Transverse colon (tissue), 4 donors: Measurements from ENCODE around the gene GATM. TPM values are rescaled to one million over a fixed set of nuclear protein-coding genes. Genes with fewer than 3 reads are reported as not detected.
"Not testable (repeated sequence)": the region's sequence is repeated elsewhere in the genome, so short reads cannot be mapped to it uniquely, and the experiment has no call there.

Experiments used
- DNase-seq: peaks from one replicate; pipeline ENCODE4 v3.0.0-alpha.2; 2019
- H3K27ac ChIP-seq, 4 donors: fragments of 200-600 bp; sonication (generic); 2 replicates each; pipeline ENCODE4 v1.5.1; 2016 to 2018; ENCODE audit warnings: inconsistent platforms in 4 of 4
- H3K27me3 ChIP-seq: fragments of 200-600 bp; sonication (generic); 2 replicates; pipeline ENCODE4 v1.5.1; 2017; ENCODE audit warnings: inconsistent platforms
- H3K36me3 ChIP-seq, 4 donors: fragments of 200-600 bp; sonication (generic); 2 replicates each; pipeline ENCODE4 v1.5.1; 2017 to 2019; ENCODE audit warnings: inconsistent platforms in 4 of 4
- H3K4me1 ChIP-seq, 4 donors: fragments of 200-600 bp; sonication (generic); 2 replicates each; pipeline ENCODE4 v1.5.1; 2017 to 2020; ENCODE audit warnings: inconsistent platforms in 4 of 4
- H3K4me3 ChIP-seq, 4 donors: fragments of 200-600 bp; sonication (generic); 1 replicate in 1 of 4; 2 replicates in 3 of 4; pipeline versions ENCODE4 v1.5.1 to v1.6.1; 2017 to 2019; ENCODE audit warnings: inconsistent platforms in 4 of 4
- H3K9me3 ChIP-seq, 2 donors: fragments of 200-600 bp; sonication (generic); 2 replicates each; pipeline ENCODE4 v1.5.1; 2017 to 2019; ENCODE audit warnings: inconsistent platforms in 2 of 2
- EP300 ChIP-seq: sonication (generic); formaldehyde crosslinking; IDR thresholded peaks from one replicate; pipeline ENCODE4 v1.6.1; 2017; ENCODE audit warnings: antibody characterized with exemption, low read depth
- POLR2A ChIP-seq: fragments of 450-650 bp; IDR thresholded peaks from one replicate; pipeline ENCODE4 v1.6.1; 2016; ENCODE audit warnings: antibody characterized with exemption, mild to moderate bottlenecking, moderate library complexity
- POLR2AphosphoS5 ChIP-seq, 3 donors: sonication (generic); formaldehyde crosslinking; IDR thresholded peaks; one replicate each; pipeline ENCODE4 v1.6.1; 2016; ENCODE audit warnings: antibody characterized with exemption in 3 of 3
- WGBS, 2 donors: methylation state at CpG; one replicate each; pipeline ENCODE4 v1.1.5; 2018; ENCODE audit warnings: low coverage in 1 of 2; 5-methylcytosine and 5-hydroxymethylcytosine counted together
- in situ Hi-C, 4 donors: fragments of 200-750 bp; cut with MboI; loops; one replicate each; pipeline versions ENCODE4 v1.15.0 to v1.15.1; 2017; ENCODE audit warnings: low sequenced_read_pairs in 3 of 4, low pct_ligation_motif_present in 1 of 4, low pct_unique_long_range_greater_than_20kb in 1 of 4
- intact Hi-C: fragments of 100-400 bp; cut with DNase I; formaldehyde crosslinking; loops from one replicate; pipeline ENCODE4 v1.15.1; 2023; ENCODE audit warnings: low total_unique reads
- total RNA-seq, 4 donors: library from RNA; depleted of rRNA; stranded (reverse); fragments of >200 nt; gene quantifications; one replicate each; pipeline ENCODE4 v1.1.0, GENCODE V29; 2016
- TF ChIP-seq, protein P1 (sequence below), 5 experiments: fragments of 200-600 bp in 3 of 5; fragments of 450-650 bp in 2 of 5; sonication (generic) in 3 of 5; IDR thresholded peaks; 1 replicate in 2 of 5; 2 replicates in 3 of 5; pipeline ENCODE4 v1.5.1; 2016 to 2017; ENCODE audit warnings: antibody characterized with exemption in 5 of 5, inconsistent platforms in 3 of 5, mild to moderate bottlenecking in 2 of 5, moderate library complexity in 1 of 5

GATM gene
- total RNA-seq, 4 donors from 2014 or later, result 15.9 to 96.9 (median 18.6) TPM

- 82 to 87% methylated on average over 5 of the region's 5 CpGs for WGBS, 2 donors
Observed at GRCh38 chr15:45326280-45326679, 52.1 kb downstream of the GATM start.

GRCh38 chr15:45320581-45321205, 57.7 kb downstream of the GATM start:
- in situ Hi-C loops, result no loop called here
- Histone ChIP-seq H3K27ac (no peak overlapping the region), H3K36me3 (no peaks in the 10 kb centered on the region), H3K4me1 (no peaks in the 10 kb centered on the region), H3K4me3 (no peak overlapping the region), H3K9me3 (no peaks in the 10 kb centered on the region), H3K27me3 (no peaks in the 10 kb centered on the region)
- TF ChIP-seq POLR2A, result no peak
- TF ChIP-seq, protein P1, sequence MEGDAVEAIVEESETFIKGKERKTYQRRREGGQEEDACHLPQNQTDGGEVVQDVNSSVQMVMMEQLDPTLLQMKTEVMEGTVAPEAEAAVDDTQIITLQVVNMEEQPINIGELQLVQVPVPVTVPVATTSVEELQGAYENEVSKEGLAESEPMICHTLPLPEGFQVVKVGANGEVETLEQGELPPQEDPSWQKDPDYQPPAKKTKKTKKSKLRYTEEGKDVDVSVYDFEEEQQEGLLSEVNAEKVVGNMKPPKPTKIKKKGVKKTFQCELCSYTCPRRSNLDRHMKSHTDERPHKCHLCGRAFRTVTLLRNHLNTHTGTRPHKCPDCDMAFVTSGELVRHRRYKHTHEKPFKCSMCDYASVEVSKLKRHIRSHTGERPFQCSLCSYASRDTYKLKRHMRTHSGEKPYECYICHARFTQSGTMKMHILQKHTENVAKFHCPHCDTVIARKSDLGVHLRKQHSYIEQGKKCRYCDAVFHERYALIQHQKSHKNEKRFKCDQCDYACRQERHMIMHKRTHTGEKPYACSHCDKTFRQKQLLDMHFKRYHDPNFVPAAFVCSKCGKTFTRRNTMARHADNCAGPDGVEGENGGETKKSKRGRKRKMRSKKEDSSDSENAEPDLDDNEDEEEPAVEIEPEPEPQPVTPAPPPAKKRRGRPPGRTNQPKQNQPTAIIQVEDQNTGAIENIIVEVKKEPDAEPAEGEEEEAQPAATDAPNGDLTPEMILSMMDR (IDR thresholded peaks at IDR 0.05), result no peak
- no peak for TF ChIP-seq POLR2AphosphoS5 (IDR thresholded peaks at IDR 0.05)
- no peak for TF ChIP-seq EP300
- DNase-seq, result no peak
- intact Hi-C loops, result no loop called here
- WGBS, 2 donors, result 42 to 76% methylated on average over 2 to 3 of the region's 3 CpGs

More at GRCh38 chr15:45326280-45326679, 52.1 kb downstream of the GATM start:
- intact Hi-C loops, result no loop called here
- no peak for DNase-seq
- Histone ChIP-seq H3K4me1 (no peaks in the 10 kb centered on the region), H3K27ac (no peak overlapping the region), H3K4me3 (no peak overlapping the region), H3K27me3 (no peaks in the 10 kb centered on the region), H3K9me3 (no peaks in the 10 kb centered on the region), H3K36me3 (no peaks in the 10 kb centered on the region)
- TF ChIP-seq, protein P1 (IDR thresholded peaks at IDR 0.05), result no peak
- no peak for TF ChIP-seq EP300
- no peak for TF ChIP-seq POLR2A
- TF ChIP-seq POLR2AphosphoS5 (IDR thresholded peaks at IDR 0.05), result no peak
- in situ Hi-C loops, result no loop called here

DNA sequence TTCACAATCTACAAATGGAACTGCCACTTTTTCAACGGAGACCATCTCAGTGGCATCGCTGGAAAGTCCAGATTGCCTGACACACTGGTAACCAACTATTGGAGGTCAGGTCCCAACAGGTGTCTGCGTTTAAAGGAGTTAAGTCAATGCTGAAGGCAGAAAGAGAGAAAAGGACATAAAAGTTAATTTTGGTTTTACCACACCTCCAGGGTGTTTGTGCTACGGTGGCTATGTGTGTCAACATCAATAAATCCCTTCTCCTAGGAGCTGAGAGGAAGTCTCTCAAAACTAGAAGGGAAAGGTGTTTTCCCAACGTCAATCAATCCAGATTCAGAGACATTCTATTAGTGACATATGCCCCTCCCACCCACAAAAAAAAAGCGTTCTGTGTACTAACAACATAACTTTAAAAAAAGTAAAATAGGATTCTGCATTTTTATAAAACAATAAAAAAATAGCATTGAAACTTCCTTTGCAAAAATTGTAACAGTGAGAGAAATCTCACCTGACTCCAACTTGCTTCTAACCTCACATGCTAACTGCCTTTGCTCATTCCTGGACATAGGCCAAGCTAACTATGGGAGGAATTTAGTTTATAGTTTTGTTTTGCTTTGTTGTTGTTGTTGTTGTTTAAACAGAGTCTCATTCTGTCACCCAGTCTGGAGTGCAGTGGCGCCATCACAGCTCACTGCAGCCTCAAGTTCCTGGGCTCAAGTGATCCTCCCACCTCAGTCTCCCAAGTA, 58.7 kb downstream of the GATM start:
- no peak overlapping the region for H3K4me3 ChIP-seq
- TF ChIP-seq POLR2A (no peak), POLR2AphosphoS5 (IDR thresholded peaks at IDR 0.05) (no peak), EP300 (no peak)
- TF ChIP-seq, protein P1 (IDR thresholded peaks at IDR 0.05), result no peak
- no peaks in the 10 kb centered on the region for H3K9me3 ChIP-seq
- H3K36me3 ChIP-seq, result no peaks in the 10 kb centered on the region
- DNase-seq, result no peak
- no peak overlapping the region for H3K27ac ChIP-seq
- no peaks in the 10 kb centered on the region for H3K4me1 ChIP-seq
- intact Hi-C loops (no loop called here), in situ Hi-C loops (no loop called here)
- 60 to 65% methylated on average over 7 of the region's 7 CpGs for WGBS, 2 donors
- no peaks in the 10 kb centered on the region for H3K27me3 ChIP-seq

DNA sequence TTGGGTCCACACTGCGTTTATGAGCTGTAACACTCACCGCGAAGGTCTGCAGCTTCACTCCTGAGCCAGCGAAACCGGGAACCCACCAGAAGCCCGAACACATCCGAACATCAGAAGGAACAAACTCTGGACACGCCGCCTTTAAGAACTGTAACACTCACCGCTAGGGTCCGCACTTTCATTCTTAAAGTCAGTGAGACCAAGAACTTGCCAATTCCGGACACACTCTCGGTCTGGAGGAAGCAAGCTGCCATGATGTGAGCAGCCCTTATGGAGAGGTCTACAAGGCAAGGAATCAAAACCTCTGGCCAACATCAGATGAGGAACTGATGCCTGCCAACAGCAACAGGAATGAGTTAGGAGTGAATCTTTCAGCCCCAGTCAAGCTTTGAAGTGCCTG, 63.4 kb downstream of the GATM start:
- H3K9me3 ChIP-seq, result no peaks in the 10 kb centered on the region
- H3K4me1 ChIP-seq, result no peaks in the 10 kb centered on the region
- no peak overlapping the region for H3K27ac ChIP-seq
- no peaks in the 10 kb centered on the region for H3K36me3 ChIP-seq
- WGBS, 2 donors, result 74 to 86% methylated on average over 3 to 13 of the region's 13 CpGs
- in situ Hi-C loops (no loop called here), intact Hi-C loops (no loop called here)
- H3K27me3 ChIP-seq, result no peaks in the 10 kb centered on the region
- TF ChIP-seq EP300 (no peak), POLR2AphosphoS5 (IDR thresholded peaks at IDR 0.05) (no peak), POLR2A (no peak)
- TF ChIP-seq, protein P1 (IDR thresholded peaks at IDR 0.05), result peak in 1 of 5 experiments; percentile 4
- DNase-seq, result peak; percentile 21
- no peak overlapping the region for H3K4me3 ChIP-seq

DNA sequence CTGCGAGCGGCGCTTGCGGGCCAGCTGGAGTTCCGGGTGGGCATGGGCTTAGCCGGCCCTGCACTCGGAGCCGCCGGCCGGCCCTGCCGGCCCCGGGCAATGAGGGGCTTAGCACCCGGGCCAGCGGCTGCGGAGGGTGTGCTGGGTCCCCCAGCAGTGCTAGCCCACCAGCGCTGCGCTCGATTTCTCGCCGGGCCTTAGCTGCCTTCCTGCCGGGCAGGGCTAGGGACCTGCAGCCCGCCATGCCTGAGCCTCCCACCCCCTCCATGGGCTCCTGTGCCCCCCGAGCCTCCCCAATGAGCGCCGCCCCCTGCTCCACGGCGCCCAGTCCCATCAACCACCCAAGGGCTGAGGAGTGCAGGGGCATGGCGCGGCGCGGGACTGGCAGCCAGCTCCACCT, 64.2 kb downstream of the GATM start:
- 87% methylated on average over 10 of the region's 31 CpGs; no CpG with 5 or more reads in 1 of the 2 donors for WGBS, 2 donors
- intact Hi-C loops, H3K27ac ChIP-seq, H3K4me1 ChIP-seq, H3K4me3 ChIP-seq, in situ Hi-C loops, H3K9me3 ChIP-seq, H3K27me3 ChIP-seq, DNase-seq, H3K36me3 ChIP-seq: not testable (repeated sequence)
